SK-N-MC (cell line): ENCODE results near the gene DIS3L.

Experiments
- EZH2 ChIP-seq: fragments of 200-600 bp; sonication (generic); IDR thresholded peaks from one replicate; pipeline ENCODE4 v1.6.1; 2017; ENCODE audit warnings: antibody characterized with exemption
- FOXP2 ChIP-seq: optimal IDR thresholded peaks from 2 replicates; pipeline ENCODE3; 2011; ENCODE audit warnings: mild to moderate bottlenecking, moderate library complexity; ENCODE audit not compliant: insufficient read depth; ENCODE audit errors: extremely low read length, control extremely low read depth
- POLR2AphosphoS5 ChIP-seq: IDR thresholded peaks from 2 replicates; pipeline ENCODE4 v1.6.1; 2012; ENCODE audit warnings: mild to moderate bottlenecking, low read depth, low read length, borderline replicate concordance

DNA sequence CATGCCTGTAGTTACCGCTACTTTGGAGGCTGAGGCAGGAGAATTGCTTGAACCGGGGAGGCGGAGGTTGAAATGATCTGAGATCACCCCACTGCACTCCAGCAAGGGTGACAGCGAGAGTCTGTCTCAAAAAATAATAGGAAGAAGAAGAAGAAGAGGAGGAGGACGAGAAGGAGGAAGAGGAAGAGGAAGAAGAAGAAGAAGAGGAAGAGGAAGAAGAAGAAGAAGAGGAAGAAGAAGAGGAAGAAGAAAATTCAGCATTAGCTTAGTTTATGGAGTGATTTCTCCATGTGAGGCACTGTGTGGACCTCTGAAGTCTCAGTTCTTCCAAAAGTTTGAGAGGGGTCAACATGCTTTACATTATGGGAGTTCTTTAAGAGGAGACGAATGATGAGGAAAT, 22.4 kb upstream of the DIS3L start:
- no peak for TF ChIP-seq POLR2AphosphoS5
- TF ChIP-seq EZH2, result no peak
- no peak for TF ChIP-seq FOXP2
